Keratinocyte (primary cell): Measurements from ENCODE around the gene VPS8.

Experiments used
- EZH2 ChIP-seq: IDR thresholded peaks from one replicate; pipeline ENCODE4 v1.6.1; 2012; ENCODE audit warnings: inconsistent platforms, mild to moderate bottlenecking, low read length, moderate library complexity
- TF ChIP-seq, protein P1 (sequence below), 3 experiments: IDR thresholded peaks in 1 of 3; conservative IDR thresholded peaks in 1 of 3; optimal IDR thresholded peaks in 1 of 3; 2 replicates in 2 of 3; 3 replicates in 1 of 3; pipeline versions ENCODE3 to v1.5.1; 2011; ENCODE audit warnings: low read length in 3 of 3, mild to moderate bottlenecking in 3 of 3, moderate library complexity in 2 of 3, control low read depth in 1 of 3, inconsistent platforms in 1 of 3; ENCODE audit not compliant: insufficient read depth in 2 of 3; ENCODE audit errors: extremely low read depth in 1 of 3

DNA sequence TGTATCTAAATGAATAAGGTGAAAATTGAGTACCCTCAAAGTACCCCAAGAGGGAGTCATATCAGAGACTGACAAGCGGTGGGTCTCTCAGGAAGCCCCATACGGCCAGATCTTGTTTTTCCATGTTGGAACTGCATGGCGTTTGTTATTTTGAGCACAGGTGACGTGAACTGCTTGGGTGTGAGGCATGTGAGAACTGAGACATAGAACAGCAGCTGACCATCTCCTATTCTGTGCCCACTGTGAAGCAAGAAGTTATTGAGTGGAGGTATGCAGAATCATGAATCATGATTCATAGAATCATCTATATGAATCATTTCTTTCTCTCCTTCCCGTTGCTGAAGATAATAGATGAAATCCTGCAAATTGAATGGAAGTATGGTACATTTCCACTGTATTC, 4.6 kb downstream of the VPS8 start:
- TF ChIP-seq, protein P1, sequence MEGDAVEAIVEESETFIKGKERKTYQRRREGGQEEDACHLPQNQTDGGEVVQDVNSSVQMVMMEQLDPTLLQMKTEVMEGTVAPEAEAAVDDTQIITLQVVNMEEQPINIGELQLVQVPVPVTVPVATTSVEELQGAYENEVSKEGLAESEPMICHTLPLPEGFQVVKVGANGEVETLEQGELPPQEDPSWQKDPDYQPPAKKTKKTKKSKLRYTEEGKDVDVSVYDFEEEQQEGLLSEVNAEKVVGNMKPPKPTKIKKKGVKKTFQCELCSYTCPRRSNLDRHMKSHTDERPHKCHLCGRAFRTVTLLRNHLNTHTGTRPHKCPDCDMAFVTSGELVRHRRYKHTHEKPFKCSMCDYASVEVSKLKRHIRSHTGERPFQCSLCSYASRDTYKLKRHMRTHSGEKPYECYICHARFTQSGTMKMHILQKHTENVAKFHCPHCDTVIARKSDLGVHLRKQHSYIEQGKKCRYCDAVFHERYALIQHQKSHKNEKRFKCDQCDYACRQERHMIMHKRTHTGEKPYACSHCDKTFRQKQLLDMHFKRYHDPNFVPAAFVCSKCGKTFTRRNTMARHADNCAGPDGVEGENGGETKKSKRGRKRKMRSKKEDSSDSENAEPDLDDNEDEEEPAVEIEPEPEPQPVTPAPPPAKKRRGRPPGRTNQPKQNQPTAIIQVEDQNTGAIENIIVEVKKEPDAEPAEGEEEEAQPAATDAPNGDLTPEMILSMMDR (optimal IDR thresholded peaks at IDR 0.05 in 1 of 3, IDR thresholded peaks at IDR 0.05 in 1 of 3, conservative IDR thresholded peaks at IDR 0.05 in 1 of 3; ENCODE audit: extremely low read depth in 1 of 3, insufficient read depth in 2 of 3, low read length in 3 of 3): no peak
- TF ChIP-seq EZH2: no peak
